T-cell (primary cell): ENCODE results near the gene DRC1. TPM values are rescaled to one million over a fixed set of nuclear protein-coding genes. Genes with fewer than 3 reads are reported as not detected.
A peak's percentile ranks its signal among the peaks of the same experiment; 100 is the strongest.

Source experiments
- ATAC-seq, 4 experiments: fragments of 200-7000 bp in 3 of 4; fragments of 150-1000 bp in 1 of 4; cut with Tn5 transposase; replicated peaks in 1 of 4; 1 replicate in 3 of 4; 2 replicates in 1 of 4; pipeline ENCODE4 v1.10.0; 2021; ENCODE audit warnings: moderate library complexity in 3 of 4, mild to moderate bottlenecking in 2 of 4, moderate number of reproducible peaks in 1 of 4
- CTCF ChIA-PET, 2 donors: fragments of 300-600 bp; sonication (Branson Sonifier 250); formaldehyde crosslinking; loops; one replicate each; lab custom pipeline; 2022; ENCODE audit warnings: antibody characterized with exemption in 2 of 2; lab: Charles Lee
- POLR2A ChIA-PET, 2 donors: fragments of 300-600 bp; sonication (Branson Sonifier 250); formaldehyde crosslinking; loops; one replicate each; lab custom pipeline; 2022; ENCODE audit warnings: antibody characterized with exemption in 2 of 2; lab: Charles Lee
- DNase-seq, 35 experiments: peaks; one replicate each; pipeline versions ENCODE4 v3.0.0 to v3.0.0-alpha.2; 2013 to 2023
- H3K27ac ChIP-seq: one replicate; pipeline ENCODE4 v1.5.1; 2013; ENCODE audit warnings: low read length
- H3K27me3 ChIP-seq, 2 experiments: replicated peaks in 1 of 2; 1 replicate in 1 of 2; 2 replicates in 1 of 2; pipeline versions ENCODE4 v1.6.1 to v1.7.0; 2013; ENCODE audit warnings: low read length in 1 of 2, mixed read lengths in 1 of 2; ENCODE audit not compliant: control insufficient read depth in 2 of 2, insufficient read depth in 2 of 2; ENCODE audit errors: extremely low read depth in 1 of 2
- H3K36me3 ChIP-seq, 2 donors: 1 replicate in 1 of 2; 2 replicates in 1 of 2; pipeline versions ENCODE4 v1.6.1 to v1.7.0; 2013; ENCODE audit warnings: low read length in 1 of 2; ENCODE audit not compliant: control insufficient read depth in 2 of 2, insufficient read depth in 1 of 2; ENCODE audit errors: extremely low read depth in 1 of 2
- H3K4me1 ChIP-seq, 2 experiments: 1 replicate in 1 of 2; 2 replicates in 1 of 2; pipeline versions ENCODE4 v1.6.1 to v1.7.0; 2013; ENCODE audit warnings: low read length in 2 of 2, mixed read lengths in 1 of 2; ENCODE audit not compliant: insufficient read depth in 2 of 2, control insufficient read depth in 1 of 2; ENCODE audit errors: extremely low read depth in 1 of 2
- H3K4me3 ChIP-seq, 2 donors: 1 replicate in 1 of 2; 2 replicates in 1 of 2; pipeline versions ENCODE4 v1.5.1 to v1.7.0; 2013; ENCODE audit warnings: mild to moderate bottlenecking in 2 of 2, low read length in 1 of 2, moderate library complexity in 1 of 2; ENCODE audit not compliant: control insufficient read depth in 1 of 2; ENCODE audit errors: extremely low read depth in 1 of 2
- H3K9me3 ChIP-seq: 2 replicates; pipeline ENCODE4 v1.7.0; 2013
- H3K27ac Mint-ChIP-seq, 2 donors: one replicate each; pipeline ENCODE4 v1.8.0; 2020 to 2021; ENCODE audit warnings: mild to moderate bottlenecking in 2 of 2, mixed read lengths in 2 of 2
- H3K27me3 Mint-ChIP-seq, 2 donors: one replicate each; pipeline ENCODE4 v1.8.0; 2021 to 2022; ENCODE audit warnings: mixed read lengths in 2 of 2
- H3K36me3 Mint-ChIP-seq: one replicate; pipeline ENCODE4 v1.8.0; 2021; ENCODE audit warnings: mixed read lengths
- H3K4me1 Mint-ChIP-seq, 3 donors: one replicate each; pipeline ENCODE4 v1.8.0; 2020 to 2022; ENCODE audit warnings: mixed read lengths in 3 of 3, mild to moderate bottlenecking in 1 of 3
- H3K4me3 Mint-ChIP-seq, 3 donors: one replicate each; pipeline ENCODE4 v1.8.0; 2020 to 2022; ENCODE audit warnings: mild to moderate bottlenecking in 3 of 3, mixed read lengths in 3 of 3, moderate library complexity in 3 of 3
- H3K9me3 Mint-ChIP-seq, 3 donors: one replicate each; pipeline ENCODE4 v1.8.0; 2020 to 2022; ENCODE audit warnings: mixed read lengths in 3 of 3
- WGBS: methylation state at CpG from one replicate; pipeline ENCODE4 v1.1.5; 2013; ENCODE audit warnings: missing lambda C conversion rate; ENCODE audit not compliant: insufficient coverage; 5-methylcytosine and 5-hydroxymethylcytosine counted together
- total RNA-seq, 35 experiments: library from RNA in 6 of 35; stranded (reverse) in 6 of 35; fragments of 120-200 nt in 1 of 35; gene quantifications; one replicate each; pipeline versions ENCODE4 v1.2.1 to v1.2.4 and lab custom pipeline; 2013 to 2026

Gene DRC1
- total RNA-seq, 5 donors from 2014 or later (not counting 1 experiment from before 2014, with no cell fraction given) = not detected

DNA sequence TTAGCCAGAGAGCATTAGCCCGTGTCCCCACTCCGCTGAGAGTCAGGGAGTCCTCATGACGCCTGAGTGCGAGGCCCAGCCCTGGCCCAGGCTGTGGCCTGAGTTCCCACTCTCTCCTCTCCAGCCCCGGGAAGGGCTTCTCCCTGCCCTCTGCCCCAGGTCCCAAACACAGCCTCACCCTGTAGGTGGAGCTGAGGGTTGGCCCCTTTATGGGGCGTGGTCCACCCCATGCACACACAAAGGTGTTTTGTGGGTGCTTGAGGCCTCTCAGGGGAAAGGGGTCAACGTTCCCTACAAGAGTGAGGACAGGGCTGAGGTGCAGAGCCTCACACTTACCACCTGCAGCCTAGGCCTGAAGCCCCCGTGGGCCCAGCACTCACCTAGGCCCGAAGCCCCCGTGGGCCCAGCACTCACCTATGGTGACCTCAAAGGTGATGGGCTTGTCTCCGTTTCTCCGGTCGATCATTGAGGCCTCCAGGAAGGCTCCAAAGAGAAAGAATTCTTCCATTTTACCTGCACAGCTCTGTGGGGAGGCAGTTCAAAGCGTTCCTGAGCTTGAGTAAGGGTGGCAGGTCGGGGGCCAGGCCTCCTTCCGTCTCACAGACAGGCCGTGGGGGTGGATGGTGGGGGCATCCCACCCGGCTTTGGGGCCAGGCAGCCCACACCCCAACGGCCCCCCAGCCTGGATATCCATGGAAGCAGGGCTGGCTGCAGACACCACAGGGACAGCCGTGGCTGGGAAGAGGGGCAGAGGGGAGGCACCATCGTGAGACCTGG lies 78.3 kb downstream of the DRC1 start:
- Mint-ChIP-seq H3K27ac (no peak overlapping the region), H3K27me3 (no peaks in the 10 kb centered on the region), H3K4me3 (no peak overlapping the region), H3K36me3 (no peaks in the 10 kb centered on the region), H3K9me3 (no peaks in the 10 kb centered on the region), H3K4me1 (peaks cover 4 to 8% (median 4%) of the 10 kb centered on the region in 3 donors)
- no peak overlapping the region for H3K4me3 ChIP-seq
- ATAC-seq = no peak
- no peaks in the 10 kb centered on the region for H3K9me3 ChIP-seq
- no peaks in the 10 kb centered on the region for H3K36me3 ChIP-seq
- 86% methylated on average over 7 of the region's 21 CpGs for WGBS
- DNase-seq = no peak
- H3K27ac ChIP-seq = no peak overlapping the region
- peaks cover 0 to 13% of the 10 kb centered on the region in 2 experiments for H3K4me1 ChIP-seq
- POLR2A ChIA-PET = no interaction called here
- CTCF ChIA-PET = no interaction called here
- H3K27me3 ChIP-seq = peaks cover 0 to 17% of the 10 kb centered on the region in 2 experiments

DNA sequence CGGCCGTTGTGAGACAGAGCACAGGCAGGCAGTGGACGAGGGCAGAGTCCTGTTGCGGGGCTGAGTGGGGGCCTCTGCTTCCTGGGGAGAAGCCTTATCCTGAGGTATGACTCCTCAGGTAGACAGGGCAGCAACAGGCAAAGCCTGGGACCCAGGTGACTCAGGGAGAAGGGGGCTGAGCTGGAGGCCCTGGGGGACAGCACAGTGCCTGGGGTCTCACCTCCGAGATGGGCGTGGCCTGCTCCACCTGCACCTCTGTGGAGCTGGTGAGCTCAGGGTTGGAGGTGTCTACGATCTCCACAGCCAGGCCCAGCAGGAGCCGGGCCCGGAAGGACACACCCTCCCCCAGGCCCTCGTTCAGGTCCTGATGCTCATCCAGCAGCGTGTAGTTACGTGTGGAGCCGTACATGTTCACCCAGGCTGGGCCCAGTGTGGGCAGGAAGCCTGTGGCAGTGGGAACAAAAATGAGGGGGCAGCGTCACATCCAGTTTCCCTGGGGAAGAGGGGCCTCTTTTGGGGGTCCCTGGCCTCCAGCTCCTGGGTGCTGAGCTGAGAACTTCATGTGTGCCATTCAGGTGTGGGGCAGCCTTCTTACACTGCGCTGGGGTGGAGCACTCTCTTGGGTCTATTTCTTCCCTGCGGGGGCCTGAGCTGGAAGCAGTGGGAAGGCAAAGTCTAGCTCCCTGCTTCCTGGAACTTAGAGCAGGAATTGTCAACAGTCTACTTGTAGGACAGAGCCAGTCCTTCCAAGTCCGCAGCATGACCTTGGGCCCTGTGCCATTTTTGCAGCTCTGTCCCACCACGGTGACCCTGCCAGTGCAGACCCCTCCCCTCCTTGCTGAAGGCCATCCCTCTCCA lies 79.1 kb downstream of the DRC1 start:
- H3K9me3 Mint-ChIP-seq = no peaks in the 10 kb centered on the region

GRCh38 chr2:26481706-26482105 lies 80.0 kb downstream of the DRC1 start:
- Histone ChIP-seq H3K4me3 (no peak overlapping the region), H3K36me3 (no peaks in the 10 kb centered on the region), H3K9me3 (no peaks in the 10 kb centered on the region), H3K27ac (no peak overlapping the region), H3K4me1 (peaks cover 0 to 13% of the 10 kb centered on the region in 2 experiments), H3K27me3 (peaks cover 0 to 23% of the 10 kb centered on the region in 2 experiments)
- Mint-ChIP-seq H3K4me1 (peaks cover 4 to 8% (median 4%) of the 10 kb centered on the region in 3 donors), H3K27me3 (no peaks in the 10 kb centered on the region), H3K36me3 (no peaks in the 10 kb centered on the region), H3K9me3 (no peaks in the 10 kb centered on the region), H3K27ac (no peak overlapping the region), H3K4me3 (no peak overlapping the region)
- CTCF ChIA-PET = interaction anchor here in 1 of 2 donors (0.5 kb wide), 1 partner anchor 1570 kb away, joined by 4 read pairs; no protein-coding TSS in a partner anchor
- ATAC-seq = no peak
- WGBS = 100% methylated on average over 2 of the region's 3 CpGs
- POLR2A ChIA-PET = no interaction called here
- DNase-seq = no peak

More for the DNA sequence above, 79.1 kb downstream of the DRC1 start:
- DNase-seq (no peak), ATAC-seq (peak in 1 of 4 experiments; percentile 21)
- no peaks in the 10 kb centered on the region for H3K9me3 ChIP-seq
- peaks cover 4 to 8% (median 4%) of the 10 kb centered on the region in 3 donors for H3K4me1 Mint-ChIP-seq
- 87% methylated on average over 14 of the region's 18 CpGs for WGBS
- no peak overlapping the region for H3K4me3 Mint-ChIP-seq
- H3K36me3 Mint-ChIP-seq = no peaks in the 10 kb centered on the region
- no peak overlapping the region for H3K4me3 ChIP-seq
- H3K27ac ChIP-seq = no peak overlapping the region
- peaks cover 0 to 13% of the 10 kb centered on the region in 2 experiments for H3K4me1 ChIP-seq
- ChIA-PET POLR2A (no interaction called here), CTCF (interaction anchor here in 1 of 2 donors (0.5 kb wide), 1 partner anchor 1570 kb away, joined by 4 read pairs; no protein-coding TSS in a partner anchor)
- peaks cover 0 to 22% of the 10 kb centered on the region in 2 experiments for H3K27me3 ChIP-seq
- H3K27me3 Mint-ChIP-seq = no peaks in the 10 kb centered on the region
- H3K36me3 ChIP-seq = no peaks in the 10 kb centered on the region
- H3K27ac Mint-ChIP-seq = no peak overlapping the region

GRCh38 chr2:26482211-26483026 lies 80.7 kb downstream of the DRC1 start:
- Mint-ChIP-seq H3K9me3 (no peaks in the 10 kb centered on the region), H3K36me3 (no peaks in the 10 kb centered on the region), H3K27me3 (no peaks in the 10 kb centered on the region), H3K27ac (no peak overlapping the region), H3K4me1 (peaks cover 4 to 7% (median 4%) of the 10 kb centered on the region in 3 donors), H3K4me3 (no peak overlapping the region)
- Histone ChIP-seq H3K27ac (no peak overlapping the region), H3K36me3 (no peaks in the 10 kb centered on the region), H3K9me3 (no peaks in the 10 kb centered on the region), H3K27me3 (peaks cover 0 to 23% of the 10 kb centered on the region in 2 experiments), H3K4me1 (peaks cover 0 to 8% of the 10 kb centered on the region in 2 experiments), H3K4me3 (no peak overlapping the region)
- DNase-seq (no peak), ATAC-seq (no peak)
- 94% methylated on average over 26 of the region's 30 CpGs for WGBS
- CTCF ChIA-PET = no interaction called here
- POLR2A ChIA-PET = no interaction called here

- Mint-ChIP-seq H3K4me1 (peaks cover 0 to 2% (median 0%) of the 10 kb centered on the region in 3 donors), H3K36me3 (no peaks in the 10 kb centered on the region), H3K4me3 (no peak overlapping the region), H3K27me3 (no peaks in the 10 kb centered on the region), H3K9me3 (no peaks in the 10 kb centered on the region), H3K27ac (no peak overlapping the region)
- Histone ChIP-seq H3K4me3 (no peak overlapping the region), H3K36me3 (no peaks in the 10 kb centered on the region), H3K9me3 (no peaks in the 10 kb centered on the region), H3K27ac (no peak overlapping the region), H3K27me3 (peaks cover 0 to 25% of the 10 kb centered on the region in 2 experiments), H3K4me1 (peaks cover 0 to 2% of the 10 kb centered on the region in 2 experiments)
- no peak for DNase-seq
- ChIA-PET CTCF (no interaction called here), POLR2A (no interaction called here)
- no peak for ATAC-seq
- no CpG with 5 or more reads among the region's 11 CpGs for WGBS
Measured at GRCh38 chr2:26483027-26483326, 81.3 kb downstream of the DRC1 start.

DNA sequence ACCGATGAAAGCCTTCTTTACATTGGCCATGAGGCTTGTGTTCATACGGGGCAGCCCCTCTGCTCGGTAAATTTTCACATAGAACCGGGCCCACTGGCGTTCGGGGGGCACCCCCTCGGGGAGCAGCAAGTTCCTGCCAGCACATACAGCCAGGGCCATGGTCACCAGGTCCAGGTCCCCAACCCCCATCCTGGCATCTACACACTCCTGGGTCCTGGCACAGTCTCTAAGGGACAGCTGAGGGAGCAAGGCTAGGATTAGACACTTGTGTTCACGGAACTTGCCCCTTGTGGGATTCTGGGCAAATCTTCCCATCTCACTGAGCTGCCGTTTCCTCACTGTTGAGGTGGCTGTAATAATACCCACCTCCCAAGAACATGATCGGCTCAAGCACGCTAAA lies 81.8 kb downstream of the DRC1 start:
- no peaks in the 10 kb centered on the region for H3K36me3 Mint-ChIP-seq
- Histone ChIP-seq H3K4me3 (no peak overlapping the region), H3K4me1 (no peaks in the 10 kb centered on the region), H3K27ac (no peak overlapping the region), H3K36me3 (no peaks in the 10 kb centered on the region), H3K9me3 (no peaks in the 10 kb centered on the region), H3K27me3 (peaks cover 0 to 25% of the 10 kb centered on the region in 2 experiments)
- 85% methylated on average over 8 of the region's 11 CpGs for WGBS
- no peak overlapping the region for H3K27ac Mint-ChIP-seq
- H3K27me3 Mint-ChIP-seq = no peaks in the 10 kb centered on the region
- ATAC-seq (no peak), DNase-seq (no peak)
- H3K9me3 Mint-ChIP-seq = no peaks in the 10 kb centered on the region
- ChIA-PET CTCF (no interaction called here), POLR2A (no interaction called here)
- no peaks in the 10 kb centered on the region for H3K4me1 Mint-ChIP-seq
- H3K4me3 Mint-ChIP-seq = no peak overlapping the region
